ENCODE measurements around the gene RPTOR.

The RPTOR gene

DNA sequence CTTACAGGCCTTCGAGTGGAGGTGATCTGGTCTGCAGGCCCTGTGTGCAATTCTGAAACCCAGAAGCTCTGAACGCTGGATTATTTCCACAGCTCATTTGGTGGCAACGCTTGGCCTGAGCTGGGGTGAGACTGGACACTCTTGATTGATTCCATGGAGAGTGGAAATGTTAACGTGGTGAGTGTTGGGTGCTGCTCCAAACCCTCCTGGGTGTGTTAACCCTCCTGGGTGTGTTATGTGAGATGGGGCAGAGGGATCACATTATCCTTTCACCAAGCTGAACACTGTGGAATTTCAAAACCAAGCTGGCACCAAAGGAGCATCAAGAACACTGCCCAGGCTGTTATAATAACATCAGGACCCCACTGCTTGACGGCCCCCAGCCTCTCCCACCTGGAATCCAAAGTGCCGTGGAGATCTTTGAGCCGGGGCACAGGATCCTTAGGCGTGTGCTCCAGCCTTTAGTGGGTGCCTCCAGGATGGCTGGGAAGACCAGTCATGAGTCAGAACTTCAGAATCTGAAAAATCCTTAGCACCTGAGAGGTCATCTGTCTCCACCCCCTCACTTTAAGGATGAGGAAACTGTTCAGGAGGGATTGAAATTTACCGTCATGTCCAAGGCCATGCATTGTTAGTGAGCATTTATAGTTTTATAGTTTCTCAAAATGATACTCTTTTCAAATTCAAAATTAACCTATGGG, 75.0 kb downstream of the RPTOR start:
- H3K36me3 ChIP-seq (replicated peaks; ENCODE audit: low read depth, low read length), result no peaks in the 10 kb centered on the region
- H2AFZ ChIP-seq (ENCODE audit: low read depth, low read length), result no peak overlapping the region
- H3K4me2 ChIP-seq (ENCODE audit: low read length), result no peak overlapping the region
- no peak for TF ChIP-seq EZH2phosphoT487 (IDR thresholded peaks at IDR 0.05; ENCODE audit: low read depth)
- TF ChIP-seq, protein P1, sequence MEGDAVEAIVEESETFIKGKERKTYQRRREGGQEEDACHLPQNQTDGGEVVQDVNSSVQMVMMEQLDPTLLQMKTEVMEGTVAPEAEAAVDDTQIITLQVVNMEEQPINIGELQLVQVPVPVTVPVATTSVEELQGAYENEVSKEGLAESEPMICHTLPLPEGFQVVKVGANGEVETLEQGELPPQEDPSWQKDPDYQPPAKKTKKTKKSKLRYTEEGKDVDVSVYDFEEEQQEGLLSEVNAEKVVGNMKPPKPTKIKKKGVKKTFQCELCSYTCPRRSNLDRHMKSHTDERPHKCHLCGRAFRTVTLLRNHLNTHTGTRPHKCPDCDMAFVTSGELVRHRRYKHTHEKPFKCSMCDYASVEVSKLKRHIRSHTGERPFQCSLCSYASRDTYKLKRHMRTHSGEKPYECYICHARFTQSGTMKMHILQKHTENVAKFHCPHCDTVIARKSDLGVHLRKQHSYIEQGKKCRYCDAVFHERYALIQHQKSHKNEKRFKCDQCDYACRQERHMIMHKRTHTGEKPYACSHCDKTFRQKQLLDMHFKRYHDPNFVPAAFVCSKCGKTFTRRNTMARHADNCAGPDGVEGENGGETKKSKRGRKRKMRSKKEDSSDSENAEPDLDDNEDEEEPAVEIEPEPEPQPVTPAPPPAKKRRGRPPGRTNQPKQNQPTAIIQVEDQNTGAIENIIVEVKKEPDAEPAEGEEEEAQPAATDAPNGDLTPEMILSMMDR (IDR thresholded peaks at IDR 0.05; ENCODE audit: low read depth, low read length), result no peak
- no peaks in the 10 kb centered on the region for H3K4me1 ChIP-seq (ENCODE audit: low read length)
- no peaks in the 10 kb centered on the region for H3K27me3 ChIP-seq (ENCODE audit: low read depth, low read length)
- H4K20me1 ChIP-seq (ENCODE audit: insufficient read depth, low read length), result peaks cover 30% of the 10 kb centered on the region
- no peak overlapping the region for H3K27ac ChIP-seq (ENCODE audit: low read length)
- H3K9me3 ChIP-seq (ENCODE audit: insufficient read depth, low read length), result no peaks in the 10 kb centered on the region
- peaks cover 64% of the 10 kb centered on the region for H3K79me2 ChIP-seq (ENCODE audit: low read length)
- H3K9ac ChIP-seq (ENCODE audit: low read length), result no peak overlapping the region
- no peak overlapping the region for H3K4me3 ChIP-seq (ENCODE audit: low read length)

DNA sequence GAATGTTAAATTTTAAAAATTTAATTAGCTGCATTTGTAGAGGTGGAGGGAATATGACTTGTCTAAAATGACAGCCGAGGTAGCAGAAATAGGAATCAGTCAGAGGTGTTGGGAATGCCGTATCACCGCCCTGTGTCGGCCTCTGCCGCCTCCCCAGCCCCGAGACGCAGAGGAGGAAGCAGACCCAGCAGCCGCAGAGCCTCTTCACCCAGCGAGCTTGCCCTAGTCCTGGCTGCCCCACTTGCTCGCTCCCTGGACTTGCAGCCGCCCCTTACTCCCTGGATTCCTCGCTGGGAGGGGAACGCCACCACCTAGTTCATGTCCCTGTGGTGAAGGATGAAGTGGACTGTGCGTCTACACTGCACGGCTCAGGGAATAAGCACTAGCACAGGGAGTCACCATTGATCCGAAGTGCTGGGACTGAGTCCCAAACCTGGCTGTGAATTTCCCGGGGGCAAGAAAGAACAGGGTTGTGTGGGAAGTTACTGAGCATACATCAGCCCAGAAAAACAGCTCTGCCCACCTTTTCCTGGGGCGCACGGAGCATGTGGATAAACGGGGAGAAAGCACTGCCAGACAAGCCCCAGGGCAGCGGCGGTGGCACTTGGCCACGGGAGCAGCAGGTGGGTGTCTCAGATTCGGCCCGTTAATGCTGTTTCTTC, 76.8 kb downstream of the RPTOR start:
- Histone ChIP-seq H3K9ac (ENCODE audit: low read length) (no peak overlapping the region), H3K9me3 (ENCODE audit: insufficient read depth, low read length) (no peaks in the 10 kb centered on the region), H3K79me2 (ENCODE audit: low read length) (peaks cover 52% of the 10 kb centered on the region), H3K4me2 (ENCODE audit: low read length) (no peak overlapping the region), H3K4me3 (ENCODE audit: low read length) (no peak overlapping the region), H3K4me1 (ENCODE audit: low read length) (no peaks in the 10 kb centered on the region), H4K20me1 (ENCODE audit: insufficient read depth, low read length) (peaks cover 29% of the 10 kb centered on the region), H2AFZ (ENCODE audit: low read depth, low read length) (no peak overlapping the region), H3K27me3 (ENCODE audit: low read depth, low read length) (no peaks in the 10 kb centered on the region), H3K36me3 (replicated peaks; ENCODE audit: low read depth, low read length) (no peaks in the 10 kb centered on the region), H3K27ac (ENCODE audit: low read length) (no peak overlapping the region)
- TF ChIP-seq, protein P1 (IDR thresholded peaks at IDR 0.05; ENCODE audit: low read depth, low read length), result no peak
- no peak for TF ChIP-seq EZH2phosphoT487 (IDR thresholded peaks at IDR 0.05; ENCODE audit: low read depth)

DNA sequence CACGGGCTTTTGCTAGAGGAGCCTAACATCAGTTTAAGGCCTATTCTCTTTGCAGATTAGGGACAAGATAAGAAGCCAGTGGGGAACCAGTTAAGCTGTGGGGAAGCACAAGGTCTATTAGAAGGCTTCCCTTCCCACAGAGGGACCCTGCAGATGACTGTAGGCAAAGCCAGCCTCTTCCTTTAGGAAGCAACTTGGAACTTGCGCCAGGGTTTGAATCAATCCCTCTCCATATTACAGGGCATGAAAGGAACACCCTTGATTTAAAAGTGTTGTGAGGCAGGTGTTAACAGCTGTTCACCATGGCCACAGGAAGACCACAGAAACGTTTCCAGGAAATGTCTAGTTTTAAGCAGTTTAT, 77.3 kb downstream of the RPTOR start:
- peaks cover 29% of the 10 kb centered on the region for H4K20me1 ChIP-seq (ENCODE audit: insufficient read depth, low read length)
- no peaks in the 10 kb centered on the region for H3K9me3 ChIP-seq (ENCODE audit: insufficient read depth, low read length)
- TF ChIP-seq, protein P1 (IDR thresholded peaks at IDR 0.05; ENCODE audit: low read depth, low read length), result no peak
- no peak for TF ChIP-seq EZH2phosphoT487 (IDR thresholded peaks at IDR 0.05; ENCODE audit: low read depth)
- no peaks in the 10 kb centered on the region for H3K36me3 ChIP-seq (replicated peaks; ENCODE audit: low read depth, low read length)
- H3K79me2 ChIP-seq (ENCODE audit: low read length), result peaks cover 47% of the 10 kb centered on the region
- no peak overlapping the region for H3K27ac ChIP-seq (ENCODE audit: low read length)
- H3K9ac ChIP-seq (ENCODE audit: low read length), result no peak overlapping the region
- no peak overlapping the region for H3K4me3 ChIP-seq (ENCODE audit: low read length)
- no peak overlapping the region for H3K4me2 ChIP-seq (ENCODE audit: low read length)
- no peak overlapping the region for H2AFZ ChIP-seq (ENCODE audit: low read depth, low read length)
- no peaks in the 10 kb centered on the region for H3K27me3 ChIP-seq (ENCODE audit: low read depth, low read length)
- no peaks in the 10 kb centered on the region for H3K4me1 ChIP-seq (ENCODE audit: low read length)

DNA sequence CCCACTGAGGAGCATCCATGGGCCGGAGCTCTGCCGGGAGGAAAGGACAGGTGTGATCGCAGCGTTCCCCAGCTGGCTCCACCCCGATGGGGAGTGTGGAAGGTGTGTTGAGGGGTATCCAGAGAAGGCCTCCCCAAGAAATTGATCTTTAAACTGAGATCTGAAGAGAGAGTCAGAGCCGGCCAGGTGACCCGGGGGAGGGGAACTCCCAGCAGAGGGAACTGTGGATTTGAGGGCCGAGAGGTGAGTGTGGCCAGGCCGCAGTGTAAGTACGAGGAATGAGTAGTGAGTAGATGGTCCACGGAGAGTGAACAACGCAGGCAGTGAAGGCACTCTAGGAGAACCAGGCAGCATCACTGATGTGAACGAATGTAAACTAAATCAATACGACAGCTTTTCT, 80.2 kb downstream of the RPTOR start:
- H3K9me3 ChIP-seq (ENCODE audit: insufficient read depth, low read length), result no peaks in the 10 kb centered on the region
- H4K20me1 ChIP-seq (ENCODE audit: insufficient read depth, low read length), result peaks cover 14% of the 10 kb centered on the region
- H3K27me3 ChIP-seq (ENCODE audit: low read depth, low read length), result no peaks in the 10 kb centered on the region
- no peak overlapping the region for H3K4me2 ChIP-seq (ENCODE audit: low read length)
- TF ChIP-seq EZH2phosphoT487 (IDR thresholded peaks at IDR 0.05; ENCODE audit: low read depth), result no peak
- TF ChIP-seq, protein P1 (IDR thresholded peaks at IDR 0.05; ENCODE audit: low read depth, low read length), result no peak
- peaks cover 29% of the 10 kb centered on the region for H3K79me2 ChIP-seq (ENCODE audit: low read length)
- H3K27ac ChIP-seq (ENCODE audit: low read length), result no peak overlapping the region
- H3K4me3 ChIP-seq (ENCODE audit: low read length), result no peak overlapping the region
- H3K4me1 ChIP-seq (ENCODE audit: low read length), result no peaks in the 10 kb centered on the region
- no peak overlapping the region for H2AFZ ChIP-seq (ENCODE audit: low read depth, low read length)
- H3K9ac ChIP-seq (ENCODE audit: low read length), result no peak overlapping the region
- H3K36me3 ChIP-seq (replicated peaks; ENCODE audit: low read depth, low read length), result no peaks in the 10 kb centered on the region
